HL-60 (cell line): ENCODE results near the gene LAMA1.
A peak's percentile ranks its signal among the peaks of the same experiment; 100 is the strongest.

Source experiments
- DNase-seq, 2 experiments: peaks; one replicate each; pipeline ENCODE4 v3.0.0-alpha.2; 2010 to 2020; ENCODE audit warnings: low read depth in 1 of 2, low spot score in 1 of 2
- H3K27ac ChIP-seq: fragments of 250-450 bp; sonication (Bioruptor Pico); replicated peaks from 2 replicates; pipeline ENCODE4 v1.5.1; 2020; ENCODE audit warnings: mild to moderate bottlenecking, moderate library complexity
- H3K27me3 ChIP-seq: fragments of 250-450 bp; sonication (Bioruptor Pico); 2 replicates; pipeline ENCODE4 v1.5.1; 2021; ENCODE audit warnings: mild to moderate bottlenecking, moderate library complexity; ENCODE audit not compliant: insufficient read depth, poor library complexity, severe bottlenecking
- H3K4me3 ChIP-seq: replicated peaks from 2 replicates; pipeline ENCODE4 v1.5.1; 2011; ENCODE audit warnings: mild to moderate bottlenecking, control low read depth, low read length; ENCODE audit not compliant: insufficient read depth
- GABPA ChIP-seq: IDR thresholded peaks from 2 replicates; pipeline ENCODE4 v1.6.1; 2012; ENCODE audit warnings: low read depth
- POLR2AphosphoS5 ChIP-seq: IDR thresholded peaks from 2 replicates; pipeline ENCODE4 v1.6.1; 2012; ENCODE audit warnings: low read depth
- SPI1 ChIP-seq: IDR thresholded peaks from 2 replicates; pipeline ENCODE4 v1.6.1; 2012; ENCODE audit warnings: low read depth, mild to moderate bottlenecking, borderline replicate concordance
- TF ChIP-seq, protein P1 (sequence below): IDR thresholded peaks from one replicate; pipeline ENCODE4 v1.5.1; 2011; ENCODE audit warnings: low read length, control low read depth, inconsistent platforms; ENCODE audit not compliant: insufficient read depth
- TF ChIP-seq, protein P2 (sequence below): IDR thresholded peaks from 2 replicates; pipeline ENCODE4 v1.6.1; 2012; ENCODE audit warnings: low read depth; ENCODE audit not compliant: insufficient replicate concordance

LAMA1 gene

DNA sequence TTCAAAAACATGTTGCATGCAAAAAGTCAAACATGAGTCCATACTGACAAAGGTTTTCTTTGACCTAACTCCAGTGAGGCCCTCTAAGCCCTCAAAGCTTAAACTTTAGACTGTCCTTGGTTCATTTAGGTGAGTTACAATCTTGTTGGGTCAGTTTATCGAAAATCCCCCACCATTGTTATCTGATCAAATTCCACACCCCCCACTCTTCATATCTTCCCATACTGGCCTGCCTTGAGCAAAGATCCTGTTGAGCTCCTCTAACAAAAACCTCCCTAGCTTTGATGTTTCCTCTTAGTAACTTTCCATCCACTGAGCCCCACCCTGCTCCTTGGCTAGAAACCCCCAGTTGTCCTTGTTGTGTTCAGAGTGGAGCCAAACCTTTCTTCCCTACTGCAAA lies 194.4 kb downstream of the LAMA1 start:
- no peak for DNase-seq
- Histone ChIP-seq H3K27me3 (no peaks in the 10 kb centered on the region), H3K4me3 (no peak overlapping the region), H3K27ac (no peak overlapping the region)
- TF ChIP-seq SPI1 (no peak), GABPA (no peak), POLR2AphosphoS5 (no peak)
- TF ChIP-seq, protein P1, sequence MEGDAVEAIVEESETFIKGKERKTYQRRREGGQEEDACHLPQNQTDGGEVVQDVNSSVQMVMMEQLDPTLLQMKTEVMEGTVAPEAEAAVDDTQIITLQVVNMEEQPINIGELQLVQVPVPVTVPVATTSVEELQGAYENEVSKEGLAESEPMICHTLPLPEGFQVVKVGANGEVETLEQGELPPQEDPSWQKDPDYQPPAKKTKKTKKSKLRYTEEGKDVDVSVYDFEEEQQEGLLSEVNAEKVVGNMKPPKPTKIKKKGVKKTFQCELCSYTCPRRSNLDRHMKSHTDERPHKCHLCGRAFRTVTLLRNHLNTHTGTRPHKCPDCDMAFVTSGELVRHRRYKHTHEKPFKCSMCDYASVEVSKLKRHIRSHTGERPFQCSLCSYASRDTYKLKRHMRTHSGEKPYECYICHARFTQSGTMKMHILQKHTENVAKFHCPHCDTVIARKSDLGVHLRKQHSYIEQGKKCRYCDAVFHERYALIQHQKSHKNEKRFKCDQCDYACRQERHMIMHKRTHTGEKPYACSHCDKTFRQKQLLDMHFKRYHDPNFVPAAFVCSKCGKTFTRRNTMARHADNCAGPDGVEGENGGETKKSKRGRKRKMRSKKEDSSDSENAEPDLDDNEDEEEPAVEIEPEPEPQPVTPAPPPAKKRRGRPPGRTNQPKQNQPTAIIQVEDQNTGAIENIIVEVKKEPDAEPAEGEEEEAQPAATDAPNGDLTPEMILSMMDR, result no peak
- TF ChIP-seq, protein P2, sequence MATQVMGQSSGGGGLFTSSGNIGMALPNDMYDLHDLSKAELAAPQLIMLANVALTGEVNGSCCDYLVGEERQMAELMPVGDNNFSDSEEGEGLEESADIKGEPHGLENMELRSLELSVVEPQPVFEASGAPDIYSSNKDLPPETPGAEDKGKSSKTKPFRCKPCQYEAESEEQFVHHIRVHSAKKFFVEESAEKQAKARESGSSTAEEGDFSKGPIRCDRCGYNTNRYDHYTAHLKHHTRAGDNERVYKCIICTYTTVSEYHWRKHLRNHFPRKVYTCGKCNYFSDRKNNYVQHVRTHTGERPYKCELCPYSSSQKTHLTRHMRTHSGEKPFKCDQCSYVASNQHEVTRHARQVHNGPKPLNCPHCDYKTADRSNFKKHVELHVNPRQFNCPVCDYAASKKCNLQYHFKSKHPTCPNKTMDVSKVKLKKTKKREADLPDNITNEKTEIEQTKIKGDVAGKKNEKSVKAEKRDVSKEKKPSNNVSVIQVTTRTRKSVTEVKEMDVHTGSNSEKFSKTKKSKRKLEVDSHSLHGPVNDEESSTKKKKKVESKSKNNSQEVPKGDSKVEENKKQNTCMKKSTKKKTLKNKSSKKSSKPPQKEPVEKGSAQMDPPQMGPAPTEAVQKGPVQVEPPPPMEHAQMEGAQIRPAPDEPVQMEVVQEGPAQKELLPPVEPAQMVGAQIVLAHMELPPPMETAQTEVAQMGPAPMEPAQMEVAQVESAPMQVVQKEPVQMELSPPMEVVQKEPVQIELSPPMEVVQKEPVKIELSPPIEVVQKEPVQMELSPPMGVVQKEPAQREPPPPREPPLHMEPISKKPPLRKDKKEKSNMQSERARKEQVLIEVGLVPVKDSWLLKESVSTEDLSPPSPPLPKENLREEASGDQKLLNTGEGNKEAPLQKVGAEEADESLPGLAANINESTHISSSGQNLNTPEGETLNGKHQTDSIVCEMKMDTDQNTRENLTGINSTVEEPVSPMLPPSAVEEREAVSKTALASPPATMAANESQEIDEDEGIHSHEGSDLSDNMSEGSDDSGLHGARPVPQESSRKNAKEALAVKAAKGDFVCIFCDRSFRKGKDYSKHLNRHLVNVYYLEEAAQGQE, result no peak

DNA sequence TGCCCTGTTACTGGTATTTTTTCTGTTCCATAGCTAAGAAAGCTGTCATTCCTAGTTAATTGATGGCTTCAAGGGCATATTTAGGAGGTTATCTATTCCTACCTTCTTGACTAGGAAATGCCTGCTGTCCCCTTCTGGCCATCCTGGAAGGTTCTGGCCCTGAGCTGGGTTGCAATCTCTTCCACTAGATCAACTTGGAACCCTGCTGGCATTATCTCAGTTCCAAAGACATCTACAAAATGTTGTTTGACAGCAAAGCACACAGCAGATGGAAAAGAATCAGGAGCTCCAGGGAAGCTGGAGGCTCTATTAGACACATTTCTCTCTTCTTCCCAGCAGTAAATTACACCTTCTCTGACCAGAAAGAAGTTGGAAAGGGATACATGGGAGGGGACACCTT lies 196.0 kb downstream of the LAMA1 start:
- no peak for TF ChIP-seq POLR2AphosphoS5
- TF ChIP-seq, protein P1, result no peak
- TF ChIP-seq, protein P2, result no peak
- TF ChIP-seq SPI1, result no peak
- no peak for TF ChIP-seq GABPA
- H3K4me3 ChIP-seq, result no peak overlapping the region
- peaks cover 2% of the 10 kb centered on the region for H3K27me3 ChIP-seq
- no peak overlapping the region for H3K27ac ChIP-seq
- no peak for DNase-seq

DNA sequence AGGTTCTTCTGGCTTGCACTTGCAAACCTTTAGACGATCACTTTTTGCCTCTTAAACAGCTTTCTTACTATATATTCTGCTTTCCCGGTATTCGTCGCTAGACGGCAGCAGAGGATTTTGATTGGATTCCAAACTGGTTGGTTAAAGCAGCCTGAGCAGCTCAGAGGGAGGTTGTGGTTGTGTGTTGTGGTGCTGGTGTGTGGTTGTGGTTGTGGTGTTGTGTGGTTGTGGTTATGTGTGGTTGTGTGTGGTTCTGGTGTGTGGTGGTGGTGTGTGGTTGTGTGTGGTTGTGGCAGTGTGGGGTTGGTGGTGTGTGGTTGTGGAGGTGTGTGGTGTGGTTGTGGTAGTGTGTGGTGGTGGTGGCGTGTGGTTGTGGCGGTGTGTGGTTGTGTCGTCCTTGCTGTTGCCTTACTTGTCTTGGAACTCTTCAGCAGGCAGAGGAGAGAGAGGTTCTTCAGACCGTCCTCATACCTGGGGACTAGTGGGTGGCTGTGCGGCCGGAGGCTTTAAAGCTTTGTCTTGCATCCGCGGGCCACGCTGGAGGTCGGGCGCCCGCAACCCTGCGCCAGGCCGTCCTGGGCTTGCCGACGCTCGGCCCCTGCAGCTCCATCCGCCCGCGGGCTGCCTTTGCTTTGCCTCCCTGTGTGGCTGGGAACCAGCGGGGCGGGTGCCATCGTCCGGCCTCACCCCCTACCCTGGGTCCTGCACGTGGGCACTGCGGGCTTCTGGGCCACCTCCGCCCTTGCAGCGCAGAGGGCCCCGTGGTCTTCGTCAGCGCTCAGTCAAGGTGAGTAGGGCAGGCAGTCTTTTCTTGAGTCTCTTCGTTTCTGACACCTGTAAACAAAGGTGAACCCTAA lies 197.3 kb downstream of the LAMA1 start:
- Histone ChIP-seq H3K4me3 (no peak overlapping the region), H3K27me3 (peaks cover 2% of the 10 kb centered on the region), H3K27ac (no peak overlapping the region)
- TF ChIP-seq SPI1, result no peak
- 0 out of 2 replicates have a peak, but pooled peaks have one; percentile 35 for TF ChIP-seq POLR2AphosphoS5
- TF ChIP-seq, protein P1, result peak; percentile 91
- TF ChIP-seq, protein P2, result no peak
- peak; percentile 2 to 64 for DNase-seq
